HG02840 (cell line): Measurements from ENCODE around the gene FRMD5.

ENCODE experiments used
- ATAC-seq: cut with Tn5 transposase; IDR thresholded peaks from one replicate; pipeline ENCODE4 v1.9.1; 2021; ENCODE audit warnings: mild to moderate bottlenecking, moderate library complexity, moderate number of reproducible peaks; ENCODE audit not compliant: unreplicated experiment, low FRiP score

Gene FRMD5

DNA sequence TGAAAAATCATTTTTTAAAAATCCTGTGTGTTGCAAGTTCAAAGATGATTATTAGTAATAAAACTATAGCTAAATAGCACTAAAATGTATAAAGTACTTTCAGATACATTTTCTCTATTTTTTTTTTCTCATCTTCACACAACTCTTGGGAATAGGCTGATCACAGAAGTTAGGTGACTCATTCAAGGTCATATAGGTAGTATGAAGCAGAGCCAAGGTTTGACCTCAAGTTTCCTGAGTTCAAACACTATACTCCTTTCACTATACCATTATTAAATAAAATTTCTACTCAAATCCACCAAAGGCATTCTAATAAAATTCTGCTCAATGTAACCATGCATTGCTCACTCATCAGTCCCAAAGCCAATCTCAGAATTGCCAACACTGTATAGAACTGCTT lies 21.3 kb downstream of the FRMD5 start:
- ATAC-seq: no peak

DNA sequence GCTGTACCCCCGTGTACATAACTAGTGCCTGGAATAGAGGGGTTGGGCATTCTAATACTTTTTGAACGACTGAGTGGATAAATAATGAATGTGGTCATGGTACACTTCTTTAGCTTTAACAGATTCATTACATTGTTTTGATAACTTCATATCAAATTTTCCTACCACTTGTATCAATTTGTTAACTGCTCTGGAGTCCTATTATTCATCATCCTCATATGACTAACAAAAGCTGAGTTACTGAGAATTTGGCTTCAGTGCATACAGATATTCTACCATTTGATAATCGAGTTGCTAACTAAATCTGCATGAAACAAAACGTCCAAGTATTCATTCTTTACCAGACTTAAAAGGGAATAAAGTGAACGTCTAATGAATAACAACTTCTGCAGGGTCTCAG lies 31.7 kb downstream of the FRMD5 start:
- ATAC-seq: no peak

DNA sequence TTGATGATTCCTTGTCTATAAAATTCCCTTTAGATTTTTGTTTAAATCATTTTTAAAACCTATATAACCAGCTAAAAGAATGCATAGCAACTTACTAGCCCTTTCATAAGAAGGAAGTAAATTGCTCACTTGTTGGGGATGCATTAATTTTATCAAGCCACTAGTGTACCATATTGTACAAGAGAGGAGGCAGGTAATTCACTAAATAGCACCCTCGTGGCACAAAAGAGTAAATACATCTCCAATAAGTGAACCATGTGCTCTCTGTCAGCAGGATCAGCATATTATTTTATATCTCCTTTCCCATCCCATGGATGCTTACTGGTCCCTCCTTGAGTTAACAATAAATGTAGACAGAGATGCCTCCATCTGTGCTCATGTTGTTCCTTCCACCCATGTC lies 34.3 kb downstream of the FRMD5 start:
- no peak for ATAC-seq

DNA sequence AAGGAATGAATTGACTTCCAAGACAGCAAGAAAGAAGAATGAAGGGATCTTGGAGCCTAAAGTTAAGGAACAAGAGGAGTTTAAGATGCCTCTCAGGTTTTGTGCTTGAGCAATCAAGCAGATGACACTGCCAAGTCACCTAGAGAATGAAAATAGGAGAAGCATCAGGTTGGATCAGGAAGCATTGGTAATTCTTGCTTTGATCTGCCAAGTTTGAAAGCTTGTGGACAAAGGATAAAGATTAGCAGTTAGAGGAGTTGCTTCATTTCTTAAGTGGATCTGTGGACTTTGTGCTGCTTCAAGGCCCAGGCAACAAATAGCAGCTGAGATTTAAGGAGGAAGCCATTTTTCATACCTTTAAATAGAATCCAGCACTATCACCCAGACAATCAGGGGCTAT lies 35.6 kb downstream of the FRMD5 start:
- no peak for ATAC-seq

DNA sequence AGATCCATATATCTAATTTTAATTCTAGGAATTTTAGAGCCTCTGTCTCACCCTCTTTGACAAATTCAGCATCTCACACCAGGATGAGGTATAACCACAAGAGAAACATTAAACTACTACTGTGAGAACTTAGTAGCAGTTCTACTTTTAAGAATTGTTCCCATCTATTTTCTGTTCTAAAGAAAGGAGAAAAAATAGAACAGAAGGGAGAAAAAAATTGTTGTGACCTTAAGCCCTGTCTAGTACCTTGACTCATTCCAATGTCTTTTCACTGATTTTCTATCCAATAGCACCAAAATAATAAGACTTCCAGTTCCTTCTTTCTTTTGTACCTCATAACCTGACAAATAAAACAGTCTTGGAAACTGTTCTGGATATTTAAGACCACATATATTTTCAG lies 37.0 kb downstream of the FRMD5 start:
- no peak for ATAC-seq

DNA sequence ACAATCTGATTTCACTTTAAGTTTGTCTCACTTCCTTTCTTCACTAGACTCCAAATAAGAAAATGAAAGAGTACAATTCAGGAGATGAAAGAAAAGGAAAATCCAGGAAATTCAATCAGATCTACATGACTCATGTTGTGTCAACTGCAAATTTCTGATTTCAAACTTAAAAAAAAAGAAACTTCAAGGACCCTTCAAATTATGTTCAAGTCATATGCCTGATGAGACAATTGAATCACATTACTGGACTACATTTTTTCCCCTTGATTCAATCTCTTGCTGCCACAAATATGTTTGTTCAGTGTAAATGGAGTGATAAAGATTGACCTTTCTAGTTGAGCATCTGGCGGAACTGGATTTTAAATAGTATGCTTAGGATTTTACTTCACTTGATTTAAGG lies 37.4 kb downstream of the FRMD5 start:
- ATAC-seq: no peak

DNA sequence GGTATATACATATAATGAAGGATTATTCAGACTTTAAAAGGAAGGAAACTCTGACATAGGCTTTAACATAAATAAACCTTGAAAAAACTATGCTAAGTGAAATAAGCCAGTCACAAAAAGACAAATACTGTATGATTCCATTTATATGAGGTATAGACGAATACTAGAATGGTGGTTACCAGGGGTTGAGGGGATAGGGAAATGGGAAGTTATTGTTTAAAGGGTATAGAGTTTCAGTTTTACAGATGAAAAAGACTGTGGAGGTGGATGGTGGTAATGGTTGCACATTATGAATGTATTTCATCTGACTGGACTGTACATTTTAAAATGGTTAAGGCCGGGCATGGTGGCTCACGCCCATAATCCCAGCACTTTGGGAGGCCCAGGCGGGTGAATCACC lies 41.7 kb downstream of the FRMD5 start:
- ATAC-seq: no peak

DNA sequence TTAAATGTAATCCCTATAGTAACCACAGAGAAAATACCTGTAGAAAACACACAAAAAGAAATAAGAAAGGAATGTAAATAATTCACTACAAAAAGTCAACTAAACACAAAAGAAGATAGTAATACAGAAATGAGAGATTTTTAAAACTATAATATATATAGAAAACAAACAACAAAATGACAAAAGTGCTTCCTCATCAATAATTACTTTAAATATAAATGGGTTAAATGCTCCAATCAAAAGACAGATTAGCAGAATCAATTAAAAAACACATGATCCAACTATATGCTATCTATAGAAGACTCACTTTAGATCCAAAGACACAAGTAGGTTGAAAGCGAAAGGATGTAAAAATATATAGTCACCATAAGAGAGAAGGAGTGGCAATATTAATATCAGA lies 45.8 kb downstream of the FRMD5 start:
- ATAC-seq: no peak

DNA sequence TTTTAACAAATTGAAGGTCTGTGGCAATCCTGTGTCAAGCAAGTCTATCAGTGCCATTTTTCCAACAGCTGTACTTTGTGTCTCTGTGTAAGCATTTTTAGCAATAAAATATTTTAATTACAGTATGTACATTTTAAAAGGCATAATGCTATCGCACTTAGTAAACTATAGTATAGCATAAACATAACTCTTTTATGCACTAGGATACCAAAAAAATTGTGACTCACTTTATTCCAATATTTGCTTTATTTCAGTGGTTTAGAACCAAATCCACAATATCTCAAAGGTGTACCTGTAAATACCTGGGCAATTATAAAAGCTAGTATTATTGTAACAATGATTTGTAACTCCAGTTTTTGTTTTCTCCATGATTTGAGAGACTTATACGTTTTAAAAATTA lies 46.5 kb downstream of the FRMD5 start:
- no peak for ATAC-seq

DNA sequence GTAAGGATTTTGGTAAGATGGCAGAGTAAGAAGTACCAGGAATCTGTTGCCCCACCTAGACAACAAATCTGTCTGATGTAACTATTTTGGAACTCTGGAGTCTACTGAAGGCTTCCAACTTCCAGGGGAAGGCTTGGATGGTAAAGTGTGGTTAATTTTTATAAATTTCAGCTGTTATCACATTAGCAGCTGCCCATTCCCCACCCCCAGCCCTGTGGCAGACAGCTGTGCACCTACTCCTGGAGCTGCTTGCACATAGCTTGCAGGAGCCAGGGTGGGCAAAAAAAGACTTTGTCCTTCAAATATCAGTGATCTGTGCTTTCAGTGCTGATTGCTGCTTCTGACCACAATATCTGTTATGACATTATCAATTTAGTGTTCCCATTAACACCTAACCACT lies 47.4 kb downstream of the FRMD5 start:
- no peak for ATAC-seq

DNA sequence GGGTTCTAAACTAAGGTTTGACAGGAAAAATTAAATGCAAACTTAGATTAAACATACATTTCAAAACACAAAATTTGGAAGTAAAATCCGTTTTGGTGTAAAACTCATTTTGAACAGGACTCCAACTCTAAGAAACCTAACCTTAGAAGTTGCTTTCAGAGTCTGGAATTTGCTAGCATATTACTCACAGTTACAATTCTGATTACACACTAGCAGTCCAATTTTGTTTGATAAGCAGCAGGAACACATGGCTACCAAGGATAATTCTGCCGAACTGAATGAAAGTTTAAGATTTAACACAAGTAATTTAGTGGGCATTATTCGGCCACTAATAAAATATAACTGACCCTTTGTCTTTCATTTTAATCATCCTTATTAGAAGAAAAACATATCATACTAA lies 49.6 kb downstream of the FRMD5 start:
- ATAC-seq: no peak

DNA sequence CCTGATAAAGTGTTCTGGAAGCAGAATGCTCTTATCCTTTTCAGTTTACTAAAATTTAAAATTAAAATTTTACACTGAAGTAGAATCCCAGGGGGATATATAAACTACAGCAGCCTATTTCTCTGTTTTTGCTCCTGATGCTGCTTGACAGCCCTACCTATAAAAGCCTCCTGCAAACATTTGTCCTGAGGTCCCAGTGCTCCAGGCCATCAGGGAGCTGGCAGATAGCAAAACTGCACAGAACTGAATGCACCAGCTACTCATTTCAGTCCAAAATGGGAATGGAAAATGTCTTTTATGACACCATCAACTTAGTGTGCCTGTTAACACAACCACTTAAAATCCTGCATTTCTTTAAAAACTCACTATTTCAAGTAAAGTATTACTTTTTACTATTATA lies 50.1 kb downstream of the FRMD5 start:
- ATAC-seq: no peak

DNA sequence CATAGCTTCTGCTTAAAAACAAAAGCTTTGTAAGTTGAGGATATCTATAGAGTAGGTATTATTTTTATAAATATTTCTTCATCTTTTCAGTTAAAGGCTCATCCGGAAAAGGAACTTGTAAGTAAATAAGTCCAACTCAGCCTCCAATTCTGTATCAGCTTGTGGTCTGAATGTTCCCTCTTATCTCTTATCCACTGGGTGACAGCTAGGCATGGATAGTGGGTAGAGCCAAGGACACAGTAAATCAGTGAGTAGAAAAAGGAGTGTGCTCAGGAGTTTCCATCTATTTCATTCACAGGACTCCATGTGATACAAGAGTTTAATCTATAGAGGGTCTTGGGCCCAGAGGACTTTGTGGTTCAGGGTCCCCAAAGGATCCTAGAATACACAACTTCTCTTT lies 50.9 kb downstream of the FRMD5 start:
- no peak for ATAC-seq

DNA sequence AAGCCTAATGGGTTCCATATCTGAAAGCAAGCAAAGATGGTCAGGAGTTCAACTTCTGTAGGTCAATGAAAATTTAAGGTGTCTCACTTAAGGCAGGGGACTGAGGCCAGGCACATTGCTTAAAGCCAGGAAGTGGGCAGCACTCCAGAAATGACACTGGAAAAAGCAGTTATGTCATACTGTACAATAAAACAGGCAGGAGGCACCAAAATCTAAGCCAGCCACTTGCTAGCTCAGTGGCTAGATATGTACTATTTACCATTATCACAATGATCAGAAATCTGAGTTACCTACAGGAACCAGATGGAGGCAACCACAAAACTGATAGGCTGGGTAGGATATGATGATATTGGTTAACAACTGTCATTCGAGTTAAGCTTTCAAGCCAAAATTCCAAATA lies 57.3 kb downstream of the FRMD5 start:
- no peak for ATAC-seq

DNA sequence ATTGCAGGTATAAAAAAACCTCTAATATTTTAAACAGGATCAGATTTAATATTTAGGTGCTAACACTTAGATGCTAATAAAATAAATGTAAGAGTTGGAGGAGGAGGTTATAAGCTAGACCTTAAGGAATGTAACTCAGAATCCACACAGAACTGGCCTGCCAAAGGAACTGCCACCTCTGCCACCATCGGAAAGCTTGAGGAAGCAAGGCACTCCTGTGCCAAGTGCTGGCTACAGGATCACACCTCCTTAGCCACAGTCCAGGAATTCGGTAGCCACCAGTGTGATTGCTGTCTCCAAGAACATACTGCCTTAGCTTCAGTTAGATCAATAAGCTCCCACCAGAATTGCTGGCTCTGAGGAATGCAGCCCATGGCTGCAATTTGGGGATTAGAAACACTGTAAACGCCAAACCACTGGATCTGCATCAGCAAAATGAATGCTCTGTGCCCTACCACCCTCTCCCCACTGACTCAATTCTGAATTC lies 58.0 kb downstream of the FRMD5 start:
- ATAC-seq: no peak

DNA sequence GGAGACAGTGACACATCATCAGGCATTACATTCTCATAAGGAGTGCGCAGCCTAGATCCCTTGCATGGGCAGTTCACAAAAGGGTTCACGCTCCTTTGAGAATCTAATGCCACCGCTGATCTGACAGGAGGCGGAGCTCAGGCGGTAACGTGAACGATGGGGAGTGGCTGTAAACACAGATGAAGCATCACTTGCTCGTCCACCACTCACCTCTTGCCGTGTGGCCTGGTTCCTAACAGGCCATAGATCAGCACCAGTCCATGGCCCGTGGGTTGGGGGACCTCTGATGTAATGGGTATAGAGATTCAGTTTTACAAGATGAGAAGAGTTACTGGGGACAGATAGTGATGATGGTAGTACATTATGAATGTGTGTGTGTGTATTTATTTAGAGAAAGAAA lies 63.0 kb downstream of the FRMD5 start:
- no peak for ATAC-seq

DNA sequence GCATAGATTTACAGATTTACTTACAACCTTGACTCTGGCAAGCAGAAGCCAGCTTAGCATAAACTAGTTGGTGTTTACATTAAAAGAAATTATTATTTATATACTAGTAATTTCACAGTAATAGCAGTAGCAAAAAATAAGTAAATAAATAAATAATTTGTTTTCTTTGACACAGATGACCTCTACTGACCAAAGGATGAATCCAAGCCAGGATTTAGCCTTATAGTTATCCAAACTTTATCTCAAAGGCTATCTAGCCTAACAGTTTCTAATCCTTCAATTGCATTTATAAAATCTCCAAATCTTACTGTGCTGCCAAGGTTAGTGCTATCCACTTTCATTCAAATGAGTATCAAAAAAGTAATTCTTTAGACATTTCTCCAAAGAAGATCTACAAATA lies 64.3 kb downstream of the FRMD5 start:
- no peak for ATAC-seq

DNA sequence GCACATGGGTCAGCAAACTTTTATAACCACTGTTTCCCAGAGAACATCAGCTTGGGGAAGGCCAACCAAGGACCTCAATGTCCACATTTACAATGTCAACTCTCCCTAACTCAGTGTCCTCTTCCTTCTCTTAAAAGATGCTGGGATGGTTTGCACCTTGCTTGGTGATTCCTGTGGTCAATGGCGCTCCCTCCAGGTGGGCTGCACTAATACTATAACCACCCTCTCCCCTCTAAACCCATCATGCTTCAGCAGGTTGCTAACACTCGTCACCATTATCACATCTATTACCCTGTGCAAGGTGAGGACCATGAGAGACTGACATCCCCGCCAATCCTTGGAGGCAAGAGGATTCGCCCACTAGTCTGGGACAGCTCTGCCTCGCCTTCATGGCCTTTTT lies 65.2 kb downstream of the FRMD5 start:
- no peak for ATAC-seq

DNA sequence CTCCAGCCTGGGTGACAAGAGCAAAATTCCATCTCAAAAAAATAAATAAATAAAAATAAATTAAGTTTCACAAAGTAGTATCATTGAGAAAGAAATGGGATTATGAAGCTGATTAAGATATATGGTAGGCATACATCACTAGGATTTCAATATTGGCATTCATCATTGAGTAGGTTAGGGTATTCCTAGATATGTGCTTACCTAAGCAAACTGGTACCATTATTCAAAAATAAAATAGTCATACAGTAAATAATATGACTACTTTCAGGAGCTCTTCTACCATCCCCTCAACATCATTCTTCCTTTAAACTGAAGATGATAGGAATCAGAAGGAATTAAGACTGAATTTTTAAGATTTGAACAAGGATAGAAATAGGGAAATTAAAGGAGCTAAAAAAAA lies 66.6 kb downstream of the FRMD5 start:
- no peak for ATAC-seq

DNA sequence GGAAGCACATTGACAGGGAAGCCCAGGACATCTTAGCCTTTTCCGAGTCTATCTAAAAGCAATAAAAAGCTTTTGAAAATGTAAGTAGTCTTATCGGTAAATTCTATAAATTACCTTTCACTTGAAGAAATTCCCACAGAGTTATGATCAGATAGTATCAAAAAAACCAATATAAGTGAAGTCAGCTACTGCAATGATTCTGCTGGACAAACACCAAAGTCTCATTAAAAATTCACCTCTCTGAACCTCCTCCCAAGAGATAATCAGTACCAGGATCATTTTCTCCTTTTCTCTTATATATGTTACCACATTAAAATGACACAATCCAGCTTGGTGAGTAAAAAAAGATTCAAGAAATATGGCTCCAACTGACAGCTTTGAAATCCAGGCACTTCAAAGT lies 69.2 kb downstream of the FRMD5 start:
- ATAC-seq: no peak

DNA sequence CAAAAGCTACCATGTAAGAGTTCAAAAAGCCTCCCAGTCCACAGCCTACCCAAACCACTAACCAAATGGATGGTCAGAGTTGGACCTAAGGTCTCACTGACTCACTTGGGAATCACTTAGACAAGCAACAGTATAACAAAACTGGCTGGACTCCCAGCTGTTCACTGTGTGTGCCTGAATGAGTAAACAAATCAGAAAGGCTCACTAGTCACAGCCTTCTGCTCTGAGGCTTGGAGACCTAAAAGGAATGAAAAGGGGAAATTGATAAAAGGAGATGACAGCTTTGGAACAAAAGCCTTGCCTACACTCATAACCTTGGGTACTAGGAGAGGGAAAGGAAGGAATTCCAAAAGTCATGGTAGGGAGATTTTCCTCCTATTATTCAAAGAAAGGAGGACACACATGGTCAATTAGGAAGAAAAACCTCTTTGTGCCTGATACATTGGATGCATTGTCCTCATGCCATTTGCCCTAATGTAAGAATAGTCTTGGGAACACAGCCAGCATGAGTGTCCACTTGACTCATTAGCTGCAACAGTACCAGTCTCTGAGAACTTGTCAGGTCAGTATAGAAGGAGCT lies 92.3 kb downstream of the FRMD5 start:
- ATAC-seq: no peak

DNA sequence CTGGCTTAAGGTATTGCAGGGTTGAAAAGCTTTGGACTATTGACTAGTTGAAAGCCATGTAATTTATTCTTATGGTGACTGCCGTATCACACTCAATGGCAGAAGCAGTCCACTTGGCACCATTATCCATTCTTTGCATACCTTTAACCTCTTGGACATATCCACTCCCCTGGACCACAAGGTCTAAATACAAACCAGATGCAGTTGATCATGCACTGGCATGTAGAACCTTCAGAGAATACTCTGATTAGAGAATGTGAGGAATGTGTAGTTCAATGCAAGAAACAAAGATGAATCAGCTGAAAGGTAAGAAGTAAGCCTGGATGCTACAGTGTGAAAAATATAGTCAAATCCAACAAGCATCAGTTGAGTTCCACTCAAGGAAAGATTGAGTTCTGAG lies 93.1 kb downstream of the FRMD5 start:
- ATAC-seq: no peak

DNA sequence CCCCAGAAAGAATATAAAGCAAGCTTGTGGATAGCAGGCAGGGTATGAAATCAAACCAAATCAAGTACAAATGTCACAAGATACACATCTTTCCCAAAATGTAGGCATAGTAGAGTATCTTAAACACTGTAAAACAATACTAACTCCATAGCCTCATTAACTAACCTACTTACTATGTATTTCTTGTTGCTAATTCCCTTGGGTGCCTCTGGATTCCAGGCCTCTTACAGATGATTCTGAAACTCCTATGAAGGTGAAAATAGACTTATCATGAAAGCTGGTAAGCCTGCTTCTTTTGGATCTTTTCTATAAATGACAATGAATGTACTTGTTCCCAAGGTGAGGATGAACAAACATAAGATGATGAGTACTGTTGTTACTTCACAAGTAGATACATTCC lies 93.8 kb downstream of the FRMD5 start:
- ATAC-seq: no peak
